Astrocyte of the spinal cord (primary cell): Measurements from ENCODE around the gene RARRES1.

Experiments
- DNase-seq: peaks from one replicate; pipeline ENCODE4 v3.0.0; 2011; ENCODE audit warnings: low read depth, low spot score
- H3K4me3 ChIP-seq: 2 replicates; pipeline ENCODE4 v1.5.1; 2011; ENCODE audit warnings: low read depth, mild to moderate bottlenecking, low read length, moderate library complexity
- in situ Hi-C: cut with HindIII; loops from 2 replicates; pipeline ENCODE4 v1.10.0; 2017; ENCODE audit warnings: low sequenced_read_pairs
- TF ChIP-seq, protein P1 (sequence below): IDR thresholded peaks from 2 replicates; pipeline ENCODE4 v1.5.1; 2012; ENCODE audit warnings: low read depth, mild to moderate bottlenecking, low read length, inconsistent platforms

The RARRES1 gene

GRCh38 chr3:158737410-158737809 is 5.2 kb upstream of the RARRES1 start:
- in situ Hi-C loops, result no loop called here
- TF ChIP-seq, protein P1, sequence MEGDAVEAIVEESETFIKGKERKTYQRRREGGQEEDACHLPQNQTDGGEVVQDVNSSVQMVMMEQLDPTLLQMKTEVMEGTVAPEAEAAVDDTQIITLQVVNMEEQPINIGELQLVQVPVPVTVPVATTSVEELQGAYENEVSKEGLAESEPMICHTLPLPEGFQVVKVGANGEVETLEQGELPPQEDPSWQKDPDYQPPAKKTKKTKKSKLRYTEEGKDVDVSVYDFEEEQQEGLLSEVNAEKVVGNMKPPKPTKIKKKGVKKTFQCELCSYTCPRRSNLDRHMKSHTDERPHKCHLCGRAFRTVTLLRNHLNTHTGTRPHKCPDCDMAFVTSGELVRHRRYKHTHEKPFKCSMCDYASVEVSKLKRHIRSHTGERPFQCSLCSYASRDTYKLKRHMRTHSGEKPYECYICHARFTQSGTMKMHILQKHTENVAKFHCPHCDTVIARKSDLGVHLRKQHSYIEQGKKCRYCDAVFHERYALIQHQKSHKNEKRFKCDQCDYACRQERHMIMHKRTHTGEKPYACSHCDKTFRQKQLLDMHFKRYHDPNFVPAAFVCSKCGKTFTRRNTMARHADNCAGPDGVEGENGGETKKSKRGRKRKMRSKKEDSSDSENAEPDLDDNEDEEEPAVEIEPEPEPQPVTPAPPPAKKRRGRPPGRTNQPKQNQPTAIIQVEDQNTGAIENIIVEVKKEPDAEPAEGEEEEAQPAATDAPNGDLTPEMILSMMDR, result no peak
- no peak overlapping the region for H3K4me3 ChIP-seq
- no peak for DNase-seq

DNA sequence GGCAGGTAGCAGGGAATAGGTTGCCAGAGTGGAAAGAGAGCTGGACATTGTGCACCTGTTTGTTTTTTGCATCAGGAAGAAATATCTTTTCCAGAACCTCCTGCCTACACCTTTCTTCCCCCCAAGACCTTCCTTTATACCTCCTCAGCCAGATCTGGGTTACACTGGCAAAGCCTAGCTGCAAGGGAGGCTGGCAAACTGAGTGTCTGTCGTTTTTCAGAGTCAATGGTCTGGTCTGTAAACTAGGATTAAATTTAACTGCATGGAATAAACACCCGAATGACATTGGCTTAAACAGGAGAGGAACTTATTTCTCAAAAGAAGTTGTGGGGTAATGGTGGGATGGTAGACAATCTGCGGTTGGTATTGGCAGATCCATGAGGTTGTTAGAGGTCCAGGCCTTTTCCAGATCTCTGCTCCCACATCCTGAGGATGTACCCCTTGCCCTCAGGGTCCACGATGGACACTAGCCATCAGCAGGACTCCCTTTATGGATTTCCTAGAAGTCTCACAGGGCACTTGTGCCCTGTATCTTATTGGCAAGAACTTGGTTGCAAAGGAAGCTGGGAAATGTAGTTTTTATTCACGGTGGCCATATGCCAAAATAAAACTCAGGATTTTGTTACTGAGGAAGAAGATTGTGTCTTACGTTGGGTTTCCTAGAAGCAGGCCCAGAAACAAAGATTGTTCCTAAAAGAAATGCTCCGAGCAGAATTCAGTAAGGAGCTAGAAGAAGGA is 3.2 kb upstream of the RARRES1 start:
- H3K4me3 ChIP-seq, result no peak overlapping the region
- DNase-seq, result no peak
- TF ChIP-seq, protein P1, result no peak
- in situ Hi-C loops, result no loop called here

DNA sequence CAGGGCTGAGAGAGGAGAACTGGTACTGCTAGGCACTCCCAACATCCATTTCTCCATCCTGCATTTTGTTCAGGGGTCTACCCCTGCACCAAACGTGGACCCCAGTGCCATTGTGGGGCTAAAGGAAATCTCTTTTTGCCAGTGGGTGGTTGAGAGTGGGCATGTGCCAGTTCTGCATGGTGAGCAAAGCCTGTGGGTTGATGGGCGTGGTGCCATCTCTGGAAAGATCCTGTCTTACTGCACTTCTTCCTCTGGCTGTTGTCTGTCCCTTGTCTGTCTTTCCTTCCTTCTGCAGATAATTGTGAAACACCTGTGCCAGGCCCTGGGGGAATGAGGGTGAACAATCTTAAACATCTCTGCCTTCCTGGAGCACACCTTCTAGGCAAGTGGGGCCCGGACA is 1.4 kb upstream of the RARRES1 start:
- DNase-seq, result no peak
- H3K4me3 ChIP-seq, result no peak overlapping the region
- in situ Hi-C loops, result no loop called here
- TF ChIP-seq, protein P1, result no peak

DNA sequence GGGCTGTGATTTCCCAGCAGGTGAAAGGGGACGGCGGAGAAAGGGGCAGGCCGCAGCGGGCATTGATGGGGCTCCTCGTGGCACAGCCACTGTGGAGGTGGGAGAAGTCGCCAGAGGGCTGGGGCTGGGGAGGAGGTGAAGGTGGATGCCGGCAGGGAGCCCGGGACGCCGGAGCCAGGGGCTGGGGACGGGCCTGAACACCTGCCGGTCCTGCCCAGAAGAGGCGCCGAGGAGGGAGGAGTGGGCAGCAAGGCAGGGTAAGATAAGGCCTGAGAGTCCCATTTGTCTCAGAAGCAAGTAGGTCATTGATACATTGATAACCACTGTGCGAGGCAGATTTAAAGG is 571 bp upstream of the RARRES1 start:
- peak overlapping the region; percentile 49 for H3K4me3 ChIP-seq
- TF ChIP-seq, protein P1, result no peak
- in situ Hi-C loops, result no loop called here
- no peak for DNase-seq

DNA sequence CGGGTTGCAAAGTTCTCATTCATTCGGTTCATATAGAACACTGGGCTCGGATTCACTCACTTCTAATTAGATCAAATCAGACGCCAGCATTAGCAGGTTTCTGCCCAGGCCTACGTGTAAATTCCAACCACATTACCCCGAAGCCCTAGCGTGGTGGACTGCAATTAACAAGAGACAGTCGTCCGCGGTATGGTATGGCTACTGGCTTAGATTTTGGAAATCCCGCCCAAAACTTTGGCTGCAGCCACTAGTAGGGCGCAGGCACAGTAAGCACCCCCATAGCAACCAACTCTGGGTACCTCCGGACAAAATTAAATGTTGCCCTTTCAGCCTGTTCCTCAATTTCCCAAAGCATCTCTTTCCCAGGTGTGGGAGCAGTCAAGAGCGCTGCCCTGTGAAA is 771 bp downstream of the RARRES1 start:
- in situ Hi-C loops, result no loop called here
- H3K4me3 ChIP-seq, result peak overlapping the region; percentile 49
- TF ChIP-seq, protein P1, result no peak
- DNase-seq, result no peak

DNA sequence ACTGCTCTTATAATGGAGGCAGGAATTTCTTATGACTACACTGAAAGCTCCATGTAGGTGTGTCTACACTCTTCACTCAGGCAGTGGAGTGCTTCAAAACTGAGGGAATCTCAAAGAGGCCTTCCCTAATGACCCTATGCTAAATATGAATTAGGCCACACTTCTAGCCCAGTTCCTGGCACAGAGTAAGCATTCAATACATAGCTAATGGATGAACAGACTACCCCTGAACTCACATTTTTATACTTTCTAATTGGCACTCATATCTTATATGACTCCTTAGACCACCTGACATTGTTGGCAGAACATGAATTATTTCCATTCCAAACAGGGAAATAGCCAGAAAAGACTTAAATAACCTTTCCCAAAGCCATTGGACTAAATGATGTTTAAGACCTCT is 3.4 kb downstream of the RARRES1 start:
- H3K4me3 ChIP-seq, result no peak overlapping the region
- in situ Hi-C loops, result no loop called here
- TF ChIP-seq, protein P1, result no peak
- no peak for DNase-seq

- no peak for DNase-seq
- no peak overlapping the region for H3K4me3 ChIP-seq
- in situ Hi-C loops, result no loop called here
- TF ChIP-seq, protein P1, result no peak
Observed at GRCh38 chr3:158728061-158728377, 4.2 kb downstream of the RARRES1 start.
